ENCODE data around the gene KIF5B.
"Not testable (repeated sequence)": the region's sequence is repeated elsewhere in the genome, so short reads cannot be mapped to it uniquely, and the experiment has no call there.

KIF5B gene

DNA sequence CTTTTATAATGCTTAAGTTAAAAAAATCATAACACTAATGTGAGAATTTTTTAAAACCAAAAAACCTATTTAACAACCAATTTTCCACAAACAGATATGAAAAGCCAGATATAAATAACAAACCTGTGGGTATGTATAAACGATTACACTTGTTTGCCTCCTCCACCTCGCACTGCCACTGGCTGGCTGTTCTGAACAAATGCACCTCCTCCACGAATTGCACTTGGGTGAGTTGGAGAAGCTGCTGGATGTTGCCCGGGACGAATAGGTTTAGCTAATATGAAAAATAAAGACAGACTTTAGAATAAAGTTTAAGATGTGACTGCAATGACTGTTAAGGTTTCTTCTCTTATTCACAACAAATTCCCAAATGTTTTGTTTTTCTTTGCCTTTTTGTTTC lies 40.8 kb downstream of the KIF5B start:
- TF ChIP-seq POLR2A (IDR thresholded peaks at IDR 0.05; ENCODE audit: low read length) (no peak), GATA1 (IDR thresholded peaks at IDR 0.05; ENCODE audit: low read depth, low read length) (no peak)
- DNase-seq = no peak

DNA sequence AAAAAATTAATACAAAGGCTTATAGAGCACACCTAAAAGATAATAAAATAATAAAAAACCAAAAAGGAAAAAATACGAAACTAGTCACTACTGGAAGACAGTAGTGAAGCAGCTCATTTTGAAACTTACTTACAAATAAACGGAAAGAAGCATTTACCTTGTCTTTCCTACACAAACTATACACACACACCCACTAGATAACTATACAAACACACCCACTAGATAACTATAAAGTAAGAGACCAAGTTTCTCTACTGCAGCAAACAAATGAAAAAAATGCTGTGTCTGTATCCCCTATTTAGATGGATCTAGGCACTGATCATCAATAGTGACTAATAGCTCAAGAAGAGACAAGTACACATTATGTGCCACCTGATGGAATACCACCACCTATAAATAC lies 49.2 kb downstream of the KIF5B start:
- no peak for DNase-seq
- no peak for TF ChIP-seq POLR2A (IDR thresholded peaks at IDR 0.05; ENCODE audit: low read length)
- TF ChIP-seq GATA1 (IDR thresholded peaks at IDR 0.05; ENCODE audit: low read depth, low read length) = no peak

DNA sequence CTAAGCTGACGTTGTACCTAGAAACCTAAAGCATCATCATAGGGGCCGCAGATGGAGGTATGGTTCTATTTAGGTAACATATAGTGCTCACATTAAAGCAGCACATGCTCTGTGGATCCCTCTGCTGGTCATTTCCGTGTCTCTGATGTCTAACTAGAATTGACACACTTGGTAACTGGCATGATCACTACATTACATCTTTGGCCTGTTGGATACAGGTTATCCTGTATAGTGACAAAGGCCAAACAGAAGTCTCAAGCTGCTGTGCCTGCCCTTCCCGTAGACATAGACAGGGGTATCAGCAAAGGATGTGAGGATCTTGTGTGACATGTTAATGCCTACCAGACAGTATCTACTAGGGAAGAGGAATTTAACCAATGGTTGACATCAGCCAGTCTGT lies 51.2 kb downstream of the KIF5B start:
- DNase-seq = peak; percentile 57 to 63
- no peak for TF ChIP-seq POLR2A (IDR thresholded peaks at IDR 0.05; ENCODE audit: low read length)
- TF ChIP-seq GATA1 (IDR thresholded peaks at IDR 0.05; ENCODE audit: low read depth, low read length) = no peak

DNA sequence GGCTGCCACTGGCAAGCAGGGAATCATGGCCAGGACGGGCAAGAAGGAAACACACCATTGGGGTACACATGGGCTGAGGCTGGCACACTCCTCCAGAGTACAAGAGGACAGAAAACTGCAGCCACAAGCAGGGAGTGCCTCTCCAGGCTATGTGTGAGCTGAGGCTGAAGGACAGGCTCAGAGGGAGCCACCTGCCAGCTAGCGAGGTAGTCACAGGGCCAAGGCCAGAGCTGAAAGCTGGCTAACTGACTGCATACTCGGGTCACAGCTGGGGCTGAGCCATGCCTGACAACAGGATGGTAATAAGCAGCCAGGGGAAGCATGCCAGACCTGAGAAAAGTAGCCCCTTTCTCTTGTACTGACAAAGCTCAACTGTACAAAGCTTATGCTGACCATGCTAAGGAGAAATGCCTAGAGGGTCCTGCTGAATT lies 52.0 kb downstream of the KIF5B start:
- DNase-seq = peak in 1 of 2 experiments; percentile 21
- TF ChIP-seq POLR2A (IDR thresholded peaks at IDR 0.05; ENCODE audit: low read length) (no peak), GATA1 (IDR thresholded peaks at IDR 0.05; ENCODE audit: low read depth, low read length) (no peak)

DNA sequence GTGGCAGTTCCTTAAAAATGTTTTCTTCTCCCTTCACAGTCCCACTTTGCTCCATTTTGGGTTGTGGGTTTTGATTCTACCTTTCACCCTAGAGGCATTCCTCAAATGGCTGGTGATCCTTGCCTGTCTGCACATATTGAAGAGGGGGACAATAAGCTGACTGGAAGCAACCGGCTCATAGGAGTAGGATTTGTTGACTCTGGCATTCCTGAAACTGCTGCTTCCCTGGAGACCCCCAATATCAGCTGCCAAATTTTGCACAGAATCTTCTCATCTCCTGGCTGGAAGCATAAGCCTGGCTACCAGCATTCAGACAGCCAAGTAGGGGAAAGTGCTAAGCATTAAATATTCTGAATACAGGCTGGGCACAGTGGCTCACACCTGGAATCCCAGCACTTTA lies 53.7 kb downstream of the KIF5B start:
- DNase-seq = no peak
- no peak for TF ChIP-seq POLR2A (IDR thresholded peaks at IDR 0.05; ENCODE audit: low read length)
- no peak for TF ChIP-seq GATA1 (IDR thresholded peaks at IDR 0.05; ENCODE audit: low read depth, low read length)

DNA sequence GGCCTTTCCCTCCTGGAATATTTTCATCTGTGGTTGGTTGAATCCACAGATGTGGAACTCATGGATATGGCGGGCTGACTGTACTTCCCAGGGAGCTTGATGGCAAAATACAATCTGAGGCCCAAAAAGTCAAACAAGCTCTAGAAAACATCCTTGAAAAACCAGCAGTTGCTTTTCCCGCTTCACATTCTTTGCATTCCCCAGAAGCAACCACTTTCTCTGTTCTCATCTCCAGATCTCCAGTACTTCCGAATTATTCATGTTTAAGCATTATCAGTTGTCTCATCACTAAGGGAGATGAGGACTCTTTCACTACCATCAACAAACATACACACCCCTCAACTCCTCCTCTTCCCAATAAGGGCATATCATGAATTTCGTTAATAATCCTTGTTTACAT lies 55.3 kb downstream of the KIF5B start:
- TF ChIP-seq GATA1 (IDR thresholded peaks at IDR 0.05; ENCODE audit: low read depth, low read length) (no peak), POLR2A (IDR thresholded peaks at IDR 0.05; ENCODE audit: low read length) (no peak)

DNA sequence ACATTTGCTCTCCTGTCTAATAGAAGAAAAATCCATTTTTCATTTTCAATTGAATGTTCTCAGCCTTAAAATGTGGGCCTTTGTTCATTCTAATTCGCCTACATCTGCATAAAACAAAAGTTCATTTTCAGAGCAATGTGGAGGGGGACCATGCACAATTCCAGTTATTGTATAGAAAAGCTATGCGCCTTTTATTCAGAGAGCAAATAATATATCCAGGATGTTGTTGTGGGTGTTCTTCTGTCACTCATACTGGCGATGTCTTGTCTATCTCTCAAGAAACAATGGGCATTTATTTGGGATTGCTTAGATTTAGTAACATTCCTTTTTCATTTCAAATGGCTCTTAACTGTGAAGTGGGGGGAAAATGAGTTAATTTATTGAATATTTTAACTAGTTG lies 56.4 kb downstream of the KIF5B start:
- TF ChIP-seq POLR2A (IDR thresholded peaks at IDR 0.05; ENCODE audit: low read length) (no peak), GATA1 (IDR thresholded peaks at IDR 0.05; ENCODE audit: low read depth, low read length) (no peak)

More for the DNA sequence above, 55.3 kb downstream of the KIF5B start:
- DNase-seq = no peak

DNA sequence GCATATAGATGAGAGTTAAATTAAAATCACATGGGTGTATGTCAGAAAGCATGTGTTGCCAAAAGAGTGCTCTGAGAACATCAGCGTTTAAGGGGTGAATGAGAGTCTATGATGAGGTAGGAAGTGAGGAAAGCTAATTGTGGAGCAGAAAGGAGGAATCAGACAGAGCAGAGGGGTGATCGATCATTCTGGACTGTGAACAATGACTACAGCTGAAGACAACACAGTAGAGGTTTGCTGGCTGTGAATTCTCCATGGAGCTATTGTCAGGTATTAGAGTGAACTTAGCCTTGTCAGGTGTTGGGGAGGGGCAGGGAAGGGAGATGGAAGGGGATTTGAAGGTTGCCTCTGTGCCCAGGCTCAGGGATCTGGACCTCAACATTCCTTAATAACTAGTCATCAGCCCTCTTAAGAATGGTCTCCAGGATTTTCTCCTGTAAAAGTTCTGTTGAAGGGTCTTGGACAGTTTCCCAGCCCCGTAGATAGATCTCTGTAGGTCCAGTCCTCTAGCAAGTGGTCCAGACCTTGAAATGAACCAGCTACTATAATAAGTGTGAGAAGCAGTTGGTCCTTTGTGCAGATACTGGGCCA lies 57.1 kb downstream of the KIF5B start:
- TF ChIP-seq POLR2A (IDR thresholded peaks at IDR 0.05; ENCODE audit: low read length) = no peak
- TF ChIP-seq GATA1 (IDR thresholded peaks at IDR 0.05; ENCODE audit: low read depth, low read length) = no peak
- no peak for DNase-seq

More for the DNA sequence above, 56.4 kb downstream of the KIF5B start:
- DNase-seq = no peak

DNA sequence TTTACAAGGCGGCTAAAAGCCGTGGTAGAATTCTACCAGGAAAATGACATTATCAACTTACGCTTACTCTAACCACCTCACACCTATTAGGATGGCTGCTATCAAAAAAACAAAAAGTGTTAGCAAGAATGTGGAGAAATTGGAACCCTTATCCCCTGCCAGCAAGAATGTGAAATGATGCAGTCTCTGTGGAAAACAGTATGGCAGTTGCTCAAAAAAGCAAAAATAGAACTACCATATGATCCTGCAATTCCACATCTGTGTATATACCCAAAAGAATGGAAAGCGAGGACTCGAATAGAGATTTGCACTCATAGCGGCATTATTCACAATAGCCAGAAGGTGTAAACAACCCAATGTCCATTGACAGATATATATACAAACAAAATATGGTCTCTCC lies 61.3 kb downstream of the KIF5B start:
- TF ChIP-seq POLR2A (IDR thresholded peaks at IDR 0.05; ENCODE audit: low read length) (no peak), GATA1 (IDR thresholded peaks at IDR 0.05; ENCODE audit: low read depth, low read length) (no peak)
- no peak for DNase-seq

DNA sequence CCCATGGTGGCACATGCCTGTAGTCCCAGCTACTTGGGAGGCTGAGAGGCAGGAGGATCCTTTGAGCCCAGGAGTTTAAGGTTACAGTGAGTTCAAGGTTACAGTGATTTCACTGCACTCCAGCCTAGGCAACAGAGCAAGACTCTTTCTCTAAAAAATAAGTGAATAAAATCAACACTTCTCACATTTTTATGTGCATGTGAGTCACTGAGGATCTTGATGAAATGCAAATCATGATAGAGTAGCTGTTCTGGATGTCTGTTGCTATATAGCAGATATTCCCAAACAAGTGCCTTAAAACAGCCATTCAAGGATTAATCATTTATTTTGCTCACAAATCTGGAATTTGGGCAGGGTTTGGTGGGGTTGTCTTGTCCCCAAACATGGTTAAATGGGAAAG lies 65.3 kb downstream of the KIF5B start:
- TF ChIP-seq POLR2A (IDR thresholded peaks at IDR 0.05; ENCODE audit: low read length) (no peak), GATA1 (IDR thresholded peaks at IDR 0.05; ENCODE audit: low read depth, low read length) (no peak)
- DNase-seq = no peak

DNA sequence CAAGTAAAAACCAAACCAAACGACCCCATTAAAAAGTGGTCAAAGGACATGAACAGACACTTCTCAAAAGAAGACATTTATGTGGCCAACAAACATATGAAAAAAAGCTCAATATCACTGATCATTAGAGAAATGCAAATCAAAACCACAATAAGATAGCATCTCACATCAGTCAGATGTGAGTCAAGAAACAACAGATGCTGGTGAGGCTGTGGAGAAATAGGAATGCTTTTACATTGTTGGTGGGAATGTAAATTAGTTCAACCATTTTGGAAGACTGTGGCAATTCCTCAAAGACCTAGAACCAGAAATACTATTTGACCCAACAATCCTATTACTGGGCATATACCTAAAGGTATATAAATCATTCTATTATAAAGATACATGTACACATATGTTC lies 68.4 kb downstream of the KIF5B start:
- DNase-seq = not testable (repeated sequence)

DNA sequence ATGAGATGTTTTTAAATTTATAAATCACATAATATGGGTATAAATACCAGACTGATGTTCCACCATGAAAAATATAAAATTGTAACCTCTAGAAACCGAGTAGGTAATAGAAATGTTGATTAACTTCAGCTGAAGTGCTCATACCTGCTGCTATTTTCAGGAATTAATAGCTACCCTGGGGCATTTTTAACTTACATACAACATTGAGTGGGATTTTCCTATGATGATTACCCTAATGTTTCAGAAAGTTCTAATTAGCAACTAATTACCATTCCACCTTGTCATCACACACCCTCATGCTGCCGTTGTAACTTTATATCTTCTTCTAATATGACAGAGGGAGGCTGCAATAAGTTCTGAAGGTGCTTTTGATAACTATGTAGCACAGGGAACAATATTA lies 74.1 kb downstream of the KIF5B start:
- DNase-seq = no peak
- TF ChIP-seq GATA1 (IDR thresholded peaks at IDR 0.05; ENCODE audit: low read depth, low read length) = no peak
- TF ChIP-seq POLR2A (IDR thresholded peaks at IDR 0.05; ENCODE audit: low read length) = no peak

DNA sequence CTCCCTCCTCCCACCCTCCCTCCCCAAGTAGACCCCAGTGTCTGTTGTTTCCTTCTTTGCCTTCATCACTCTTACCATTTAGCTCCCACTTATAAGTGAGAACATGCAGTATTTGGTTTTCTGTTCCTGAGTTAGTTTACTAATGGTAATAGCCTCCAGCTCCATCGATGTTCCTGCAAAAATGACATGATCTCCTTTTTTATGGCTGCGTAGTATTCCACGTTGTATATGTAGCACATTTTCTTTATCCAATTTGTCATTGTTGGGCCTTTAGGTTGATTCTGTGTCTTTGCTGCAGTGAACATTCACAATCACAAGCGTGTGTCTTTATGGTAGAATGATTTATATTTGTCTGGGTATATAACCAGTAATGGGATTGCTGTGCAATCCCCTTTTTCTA lies 75.8 kb downstream of the KIF5B start:
- no peak for DNase-seq
- TF ChIP-seq GATA1 (IDR thresholded peaks at IDR 0.05; ENCODE audit: low read depth, low read length) (no peak), POLR2A (IDR thresholded peaks at IDR 0.05; ENCODE audit: low read length) (no peak)

DNA sequence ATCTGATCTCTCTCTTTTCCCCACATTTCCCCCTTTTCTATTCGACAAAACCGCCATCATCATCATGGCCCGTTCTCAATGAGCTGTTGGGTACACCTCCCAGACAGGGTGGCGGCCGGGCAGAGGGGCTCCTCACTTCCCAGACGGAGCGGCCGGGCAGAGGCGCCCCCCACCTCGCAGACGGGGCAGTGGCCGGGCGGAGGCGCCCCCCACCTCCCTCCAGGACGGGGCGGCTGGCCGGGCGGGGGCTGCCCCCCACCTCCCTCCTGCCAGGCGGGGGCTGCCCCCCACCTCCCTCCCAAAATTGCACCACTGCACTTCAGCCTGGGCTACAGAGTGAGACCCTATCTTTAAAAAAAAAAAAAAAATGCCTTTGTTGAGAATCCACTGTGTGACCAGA lies 77.2 kb downstream of the KIF5B start:
- DNase-seq = not testable (repeated sequence)

DNA sequence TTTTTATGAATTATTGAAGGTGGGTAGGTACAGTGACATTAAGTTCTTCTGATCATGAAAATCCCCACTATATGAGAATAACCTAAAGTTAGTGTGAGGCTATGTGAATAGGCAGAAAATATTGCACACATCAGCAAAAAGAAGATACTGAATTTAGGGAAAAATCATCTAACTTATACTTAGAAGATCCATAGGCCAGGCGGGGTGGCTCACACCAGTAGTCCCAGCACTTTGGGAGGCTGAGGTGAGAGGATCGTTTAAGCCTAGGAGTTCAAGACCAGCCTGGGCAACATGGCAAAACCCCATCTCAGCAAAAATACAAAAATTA lies 78.1 kb downstream of the KIF5B start:
- no peak for TF ChIP-seq POLR2A (IDR thresholded peaks at IDR 0.05; ENCODE audit: low read length)
- TF ChIP-seq GATA1 (IDR thresholded peaks at IDR 0.05; ENCODE audit: low read depth, low read length) = no peak
- no peak for DNase-seq

All from erythroblast (primary cell).